ENCODE data around the gene AP3S2. TPM values are rescaled to one million over a fixed set of nuclear protein-coding genes. Genes with fewer than 3 reads are reported as not detected.
"Not testable (repeated sequence)": the region's sequence is repeated elsewhere in the genome, so short reads cannot be mapped to it uniquely, and the experiment has no call there.

Gene AP3S2
- total and polyA plus RNA-seq, 3 donors from 2014 or later, result 31.9 to 53.0 (median 45.8) TPM

- Histone ChIP-seq H3K27me3 (no peaks in the 10 kb centered on the region), H3K4me1 (peaks cover 3% of the 10 kb centered on the region), H3K36me3 (ENCODE audit: low read depth, missing control alignments) (no peaks in the 10 kb centered on the region), H3K4me3 (no peak overlapping the region), H3K27ac (no peak overlapping the region), H3K9me3 (no peaks in the 10 kb centered on the region)
- 93 to 95% methylated on average over 6 of the region's 6 CpGs for WGBS, 2 donors
- no peak for DNase-seq
- intact Hi-C loops (cut with DNase I; ENCODE audit: low total_unique reads), result loop anchor here (10.0 kb wide), 1 partner anchor 111 kb away; no protein-coding TSS in a partner anchor
- TF ChIP-seq CTCF (IDR thresholded peaks at IDR 0.05) (no peak), POLR2A (IDR thresholded peaks at IDR 0.05) (no peak)
Observed at GRCh38 chr15:89875741-89876140, 18.1 kb downstream of the AP3S2 start.

GRCh38 chr15:89874926-89875564 lies 18.7 kb downstream of the AP3S2 start:
- H3K4me1 ChIP-seq, result peaks cover 3% of the 10 kb centered on the region
- WGBS, 2 donors, result 36 to 42% methylated on average over 10 of the region's 10 CpGs
- no peak overlapping the region for H3K4me3 ChIP-seq
- no peaks in the 10 kb centered on the region for H3K9me3 ChIP-seq
- H3K27me3 ChIP-seq, result no peaks in the 10 kb centered on the region
- H3K36me3 ChIP-seq (ENCODE audit: low read depth, missing control alignments), result no peaks in the 10 kb centered on the region
- TF ChIP-seq POLR2A (IDR thresholded peaks at IDR 0.05) (no peak), CTCF (IDR thresholded peaks at IDR 0.05) (peak; percentile 54 to 81 (median 75))
- no peak overlapping the region for H3K27ac ChIP-seq
- DNase-seq, result peak; percentile 86
- intact Hi-C loops (cut with DNase I; ENCODE audit: low total_unique reads), result loop anchor here (10.0 kb wide), 1 partner anchor 110 kb away; no protein-coding TSS in a partner anchor

- Histone ChIP-seq H3K27ac (no peak overlapping the region), H3K4me3 (no peak overlapping the region), H3K4me1 (peaks cover 3% of the 10 kb centered on the region), H3K36me3 (ENCODE audit: low read depth, missing control alignments) (no peaks in the 10 kb centered on the region), H3K27me3 (no peaks in the 10 kb centered on the region), H3K9me3 (no peaks in the 10 kb centered on the region)
- intact Hi-C loops (cut with DNase I; ENCODE audit: low total_unique reads), result loop anchor here (10.0 kb wide), 1 partner anchor 106 kb away; no protein-coding TSS in a partner anchor
- 94% methylated on average over 4 of the region's 4 CpGs for WGBS, 2 donors
- TF ChIP-seq POLR2A (IDR thresholded peaks at IDR 0.05) (no peak), CTCF (IDR thresholded peaks at IDR 0.05) (no peak)
- no peak for DNase-seq
Observed at GRCh38 chr15:89870688-89871288, 23.0 kb downstream of the AP3S2 start.

- no peaks in the 10 kb centered on the region for H3K27me3 ChIP-seq
- intact Hi-C loops (cut with DNase I; ENCODE audit: low total_unique reads), result loop anchor here (10.0 kb wide), 1 partner anchor 105 kb away; no protein-coding TSS in a partner anchor
- no peak overlapping the region for H3K27ac ChIP-seq
- peaks cover 2% of the 10 kb centered on the region for H3K4me1 ChIP-seq
- no peak overlapping the region for H3K4me3 ChIP-seq
- TF ChIP-seq POLR2A (IDR thresholded peaks at IDR 0.05) (no peak), CTCF (IDR thresholded peaks at IDR 0.05) (no peak)
- no peak for DNase-seq
- H3K36me3 ChIP-seq (ENCODE audit: low read depth, missing control alignments), result no peaks in the 10 kb centered on the region
- no peaks in the 10 kb centered on the region for H3K9me3 ChIP-seq
- 90 to 93% methylated on average over 5 of the region's 5 CpGs for WGBS, 2 donors
Observed at GRCh38 chr15:89870006-89870405, 23.8 kb downstream of the AP3S2 start.

GRCh38 chr15:89869490-89869889 lies 24.3 kb downstream of the AP3S2 start:
- H3K36me3 ChIP-seq (ENCODE audit: low read depth, missing control alignments); H3K4me3 ChIP-seq; DNase-seq; H3K9me3 ChIP-seq; H3K4me1 ChIP-seq; H3K27me3 ChIP-seq; H3K27ac ChIP-seq; intact Hi-C loops (cut with DNase I; ENCODE audit: low total_unique reads): not testable (repeated sequence)
- WGBS, 2 donors, result 96 to 98% methylated on average over 9 of the region's 9 CpGs

All from testis (tissue), 3 donors.